Head of caudate nucleus (tissue), 42 donors: ENCODE measurements around the gene TMEM8B.
"Not testable (repeated sequence)": the region's sequence is repeated elsewhere in the genome, so short reads cannot be mapped to it uniquely, and the experiment has no call there.

ENCODE experiments used
- DNase-seq, 42 donors: peaks; one replicate each; pipeline versions ENCODE4 v3.0.0 to v3.0.0-alpha.2; 2020 to 2021; ENCODE audit warnings: mixed read lengths in 7 of 42
- intact Hi-C: fragments of 100-400 bp; cut with DNase I; formaldehyde crosslinking; loops from one replicate; pipeline ENCODE4 v1.15.0; 2022

The TMEM8B gene

DNA sequence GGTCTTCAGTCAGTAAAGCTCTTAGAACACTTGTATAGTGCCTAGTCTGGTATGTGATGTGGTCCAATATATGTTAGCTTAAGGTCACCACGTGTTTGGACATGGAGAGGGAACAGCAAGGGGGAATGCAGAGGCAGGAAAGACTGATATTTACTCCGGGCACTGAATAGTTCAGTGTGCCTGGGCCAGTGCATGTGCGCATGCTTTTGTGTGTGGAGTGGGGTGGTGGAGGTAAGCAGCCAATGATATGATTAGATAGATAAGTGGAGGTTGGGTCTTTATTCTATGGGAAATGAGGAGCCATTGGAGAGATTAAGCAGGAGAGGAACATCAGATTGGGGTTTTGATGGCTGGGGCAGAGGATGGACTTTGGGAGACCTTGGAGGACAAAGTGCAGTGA is 27.2 kb downstream of the TMEM8B start:
- DNase-seq, result peak in 4 of 42 donors; percentile 5 to 22 (median 10)
- intact Hi-C loops, result no loop called here

DNA sequence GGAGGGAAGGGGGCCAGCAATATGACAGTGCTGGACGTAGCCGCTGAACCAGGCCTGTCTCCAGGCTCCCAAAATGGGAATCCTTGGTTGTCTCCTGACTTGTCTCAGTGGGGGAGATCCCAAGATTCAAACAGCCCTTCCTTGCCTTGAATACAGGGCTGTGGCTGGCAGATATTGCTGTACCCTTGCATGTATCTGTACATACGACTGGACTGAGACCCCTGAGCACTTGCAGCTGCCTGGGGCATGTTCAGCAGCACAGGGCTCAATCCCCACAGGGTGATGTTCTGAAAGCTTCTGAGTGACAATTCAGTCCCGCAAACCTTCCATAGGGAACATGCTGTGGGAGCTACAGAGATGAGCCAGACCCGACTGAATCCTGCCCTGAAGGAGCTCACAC is 27.9 kb downstream of the TMEM8B start:
- intact Hi-C loops, result no loop called here
- DNase-seq, result peak in 6 of 42 donors; percentile 2 to 26 (median 12)

- intact Hi-C loops, result no loop called here
- DNase-seq, result peak in 1 of 42 donors; percentile 4
Observed at GRCh38 chr9:35858458-35858857, 29.4 kb downstream of the TMEM8B start.

DNA sequence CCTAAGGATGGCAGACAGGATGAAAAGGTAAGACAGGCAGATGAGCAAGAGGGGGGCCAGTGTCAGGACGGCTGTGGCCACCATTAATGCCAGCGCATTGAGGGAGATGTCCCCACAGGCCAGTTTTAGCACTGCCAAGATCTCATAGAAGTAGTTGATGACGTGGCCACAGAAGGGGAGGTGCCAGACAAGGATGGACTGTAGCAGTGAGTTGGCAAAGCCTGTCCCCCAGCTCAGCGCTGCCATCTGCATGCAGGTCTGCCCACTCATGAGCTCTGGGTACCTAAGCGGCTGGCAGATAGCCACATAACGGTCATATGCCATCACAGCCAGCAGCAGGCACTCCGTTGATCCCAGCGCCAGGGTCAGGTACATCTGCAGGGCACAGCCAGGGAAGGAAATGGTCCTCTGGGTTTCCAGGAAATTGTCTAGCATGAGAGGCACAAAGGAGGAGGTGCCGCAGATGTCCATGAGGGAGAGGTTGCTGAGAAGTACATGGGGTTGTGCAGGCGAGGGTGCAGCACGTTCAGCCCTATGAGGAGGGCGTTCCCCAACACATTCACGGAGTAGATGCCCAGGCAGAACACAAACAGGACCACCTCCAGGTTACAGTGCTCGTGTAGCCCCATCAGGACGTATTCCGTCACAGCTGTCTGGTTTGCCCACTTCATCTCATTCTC is 30.4 kb downstream of the TMEM8B start:
- intact Hi-C loops, result no loop called here
- peak in 7 of 42 donors; percentile 8 to 41 (median 17) for DNase-seq

DNA sequence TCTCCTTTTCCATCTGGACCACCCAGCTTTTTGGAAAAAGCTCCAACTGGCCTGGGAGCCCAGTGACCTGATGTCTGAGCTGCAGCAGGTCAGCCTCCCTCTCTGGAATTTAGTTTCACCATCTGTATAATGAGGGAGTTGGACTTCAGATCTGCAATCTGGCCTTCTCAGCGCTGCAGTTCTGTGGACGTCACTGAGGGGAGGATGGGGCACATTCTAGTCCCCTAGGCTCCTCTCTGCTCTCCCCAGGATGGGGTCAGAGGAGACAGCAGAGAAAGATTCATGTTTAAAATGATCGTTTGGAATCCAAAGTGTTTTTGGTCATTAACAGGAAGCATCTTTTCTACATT is 30.9 kb downstream of the TMEM8B start:
- peak in 4 of 42 donors; percentile 3 to 16 (median 10) for DNase-seq
- intact Hi-C loops, result no loop called here

- DNase-seq, result peak in 5 of 42 donors; percentile 4 to 33 (median 15)
- intact Hi-C loops, result no loop called here
Observed at GRCh38 chr9:35861161-35861897, 32.3 kb downstream of the TMEM8B start.

DNA sequence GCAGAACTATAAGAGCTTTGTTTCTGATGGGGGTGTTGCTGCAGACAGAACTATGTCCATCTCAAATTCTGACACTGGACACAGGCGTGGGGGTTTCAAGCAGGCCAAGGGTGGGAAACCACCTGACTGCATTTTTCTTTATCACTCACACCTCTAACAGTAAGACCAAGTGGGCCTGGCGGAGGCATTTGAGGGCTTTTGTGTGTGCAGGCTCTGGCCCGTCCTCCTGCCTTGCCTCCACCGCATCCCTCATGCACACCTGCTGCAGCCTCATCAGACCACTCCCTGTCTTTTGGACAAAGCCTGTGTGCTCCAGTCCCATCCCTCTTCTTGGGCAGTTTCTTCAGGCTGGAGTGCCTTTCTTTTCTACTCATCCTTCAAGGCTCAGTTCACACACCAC is 33.3 kb downstream of the TMEM8B start:
- DNase-seq, result peak in 5 of 42 donors; percentile 3 to 31 (median 12)
- intact Hi-C loops, result no loop called here

- intact Hi-C loops, result no loop called here
- DNase-seq, result peak in 6 of 42 donors; percentile 4 to 32 (median 19)
Observed at GRCh38 chr9:35863583-35863982, 34.6 kb downstream of the TMEM8B start.

DNA sequence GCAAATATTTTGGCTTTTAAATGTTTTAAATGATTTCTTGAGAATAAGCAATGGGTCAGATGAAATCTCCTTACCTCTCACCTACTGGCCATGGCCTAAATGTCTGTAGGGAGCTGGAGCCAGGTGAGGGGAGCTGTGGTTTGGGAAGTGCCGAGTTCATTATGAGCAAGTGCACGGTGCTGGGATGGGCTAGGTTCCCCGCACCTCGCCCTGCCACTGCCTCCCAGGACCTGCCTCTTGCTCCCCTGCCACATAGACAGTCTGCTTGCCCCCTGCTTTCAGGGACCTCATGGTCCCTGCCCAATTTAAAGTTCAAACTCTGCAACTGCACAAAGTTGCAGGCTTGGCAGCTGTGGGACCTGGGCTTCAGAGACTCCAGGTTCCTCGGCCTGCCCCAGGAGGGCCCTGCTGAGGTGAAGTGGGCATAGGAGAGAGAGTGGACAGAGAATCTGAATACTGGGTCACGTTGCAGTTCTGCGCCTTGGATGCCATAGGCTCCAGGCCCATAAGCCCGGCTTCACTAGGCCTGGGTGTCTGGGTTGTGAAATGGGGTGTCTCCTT is 35.7 kb downstream of the TMEM8B start:
- intact Hi-C loops, result no loop called here
- peak in 2 of 42 donors; percentile 7 to 26 for DNase-seq

DNA sequence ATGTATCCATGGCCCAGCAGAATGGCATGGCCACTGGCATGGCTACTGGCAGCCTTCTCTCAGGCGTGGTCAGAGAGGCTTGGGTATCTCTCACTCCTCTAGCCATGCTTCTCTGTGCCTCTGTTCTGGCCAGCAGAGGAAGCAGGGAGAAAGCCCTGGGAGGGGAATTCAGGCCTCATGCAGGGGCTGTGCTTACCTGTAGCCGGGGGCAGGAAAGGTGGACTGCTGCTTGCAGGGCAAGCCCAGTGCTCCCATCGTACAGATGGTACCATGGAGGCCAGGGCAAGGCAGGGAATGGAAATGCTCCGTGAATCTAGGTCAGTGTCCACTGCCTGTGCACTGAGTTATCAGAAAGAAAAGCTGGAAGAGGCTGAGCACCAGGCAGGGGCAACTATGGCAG is 38.5 kb downstream of the TMEM8B start:
- peak in 3 of 42 donors; percentile 5 to 21 (median 19) for DNase-seq
- intact Hi-C loops, result no loop called here

DNA sequence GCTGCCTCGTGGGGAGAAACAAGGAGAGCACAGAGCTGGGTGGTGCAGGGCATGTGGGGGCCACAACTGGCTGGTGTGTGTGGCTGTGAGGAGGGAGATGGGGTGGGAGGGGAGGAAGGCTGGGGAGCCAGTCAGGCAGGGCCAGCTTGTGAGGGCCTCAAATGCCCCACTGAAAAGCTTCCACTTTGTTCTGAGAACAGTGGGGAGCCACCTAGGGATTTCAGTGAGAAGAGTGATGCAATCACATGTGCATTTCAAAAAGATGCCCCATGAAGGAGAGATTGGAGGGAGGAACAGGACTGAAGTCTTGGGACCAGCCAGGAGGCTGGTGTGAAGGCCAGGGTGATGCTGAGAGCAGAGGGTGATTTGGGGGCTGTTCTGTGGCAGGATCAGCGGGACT is 39.9 kb downstream of the TMEM8B start:
- peak in 1 of 42 donors; percentile 8 for DNase-seq
- intact Hi-C loops, result no loop called here

GRCh38 chr9:35869621-35870216 is 40.7 kb downstream of the TMEM8B start:
- DNase-seq, result peak in 2 of 42 donors; percentile 17 to 22
- intact Hi-C loops, result no loop called here

GRCh38 chr9:35870351-35870923 is 41.4 kb downstream of the TMEM8B start, which contains the start of gene OR13J1:
OR13J1 (minus strand) TSS chr9:35870401; CDS start chr9:35870401, 0 bp downstream.
- DNase-seq, result no peak

DNA sequence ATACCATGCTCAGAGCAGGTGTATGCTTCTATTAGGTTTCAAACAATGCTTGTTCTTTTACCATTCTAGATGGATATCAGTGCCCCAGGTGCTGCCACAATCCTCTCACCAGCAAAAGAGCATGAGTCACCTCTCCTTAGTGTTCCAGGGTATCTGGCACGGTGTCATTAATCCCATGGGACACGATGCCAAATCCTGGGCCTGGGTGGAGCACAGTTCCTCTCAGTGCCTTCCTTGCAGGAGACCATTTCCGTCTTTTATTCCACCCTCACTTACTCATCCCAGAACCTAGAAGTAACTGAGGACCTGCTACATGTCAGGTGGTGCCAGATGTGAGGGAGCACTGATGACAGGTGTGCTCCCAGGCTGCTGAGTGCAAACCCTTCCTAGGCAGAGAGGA is 42.5 kb downstream of the TMEM8B start:
- intact Hi-C loops, result no loop called here
- DNase-seq, result peak in 2 of 42 donors; percentile 16 to 20

More at GRCh38 chr9:35870351-35870923, 41.4 kb downstream of the TMEM8B start, which contains the start of gene OR13J1:
- intact Hi-C loops, result no loop called here

- DNase-seq, result no peak
- intact Hi-C loops, result no loop called here
Observed at GRCh38 chr9:35872505-35872904, 43.5 kb downstream of the TMEM8B start.

- DNase-seq, result peak; percentile 73 to 95 (median 90)
- intact Hi-C loops, result loop anchor here (5.0 kb wide), 1 partner anchor 90 kb away; the partner anchor contains the start of gene NPR2
Observed at GRCh38 chr9:35882263-35882848, 53.3 kb downstream of the TMEM8B start.

- intact Hi-C loops, result loop anchor here (5.0 kb wide), 1 partner anchor 91 kb away; the partner anchor contains the start of gene NPR2
- DNase-seq, result no peak
Observed at GRCh38 chr9:35882996-35883395, 54.0 kb downstream of the TMEM8B start.

- DNase-seq, result not testable (repeated sequence)
- intact Hi-C loops, result loop anchor here (5.0 kb wide), 1 partner anchor 93 kb away; the partner anchor contains the start of gene NPR2
Observed at GRCh38 chr9:35884908-35885307, 55.9 kb downstream of the TMEM8B start.

DNA sequence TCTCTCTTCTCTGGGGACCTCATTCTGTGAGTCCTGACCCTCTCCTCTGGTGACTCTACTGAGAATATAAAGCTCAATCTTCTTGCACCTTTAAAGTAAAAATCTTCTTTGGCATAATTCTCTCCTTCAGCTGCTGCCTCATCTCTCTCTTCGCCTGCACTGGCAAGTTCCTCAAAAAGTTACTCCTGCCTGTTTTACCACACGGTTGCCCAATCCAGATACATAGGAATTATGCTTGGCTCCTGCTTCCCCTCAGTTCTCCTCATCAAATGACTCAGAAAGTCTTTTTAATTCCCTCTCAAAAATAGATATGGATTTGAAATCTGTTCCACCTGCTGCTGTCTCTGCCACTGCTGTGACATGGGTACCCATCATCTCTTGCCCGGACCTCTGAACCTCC is 62.6 kb downstream of the TMEM8B start:
- intact Hi-C loops, result no loop called here
- DNase-seq, result no peak
